Erythroblast (primary cell): Measurements from ENCODE around the gene LRFN5.

Experiments used
- GATA1 ChIP-seq: IDR thresholded peaks from 2 replicates; pipeline ENCODE4 v1.6.1; 2011; ENCODE audit warnings: low read depth, mild to moderate bottlenecking, control low read depth, low read length, moderate library complexity
- POLR2A ChIP-seq: IDR thresholded peaks from 2 replicates; pipeline ENCODE4 v1.6.1; 2011; ENCODE audit warnings: mild to moderate bottlenecking, low read length

- TF ChIP-seq POLR2A (no peak), GATA1 (no peak)
Measured at GRCh38 chr14:41865894-41866293, 259.2 kb downstream of the LRFN5 start.
